Measurements from ENCODE around the gene HTR3B.
"Not testable (repeated sequence)": the region's sequence is repeated elsewhere in the genome, so short reads cannot be mapped to it uniquely, and the experiment has no call there.

The HTR3B gene

DNA sequence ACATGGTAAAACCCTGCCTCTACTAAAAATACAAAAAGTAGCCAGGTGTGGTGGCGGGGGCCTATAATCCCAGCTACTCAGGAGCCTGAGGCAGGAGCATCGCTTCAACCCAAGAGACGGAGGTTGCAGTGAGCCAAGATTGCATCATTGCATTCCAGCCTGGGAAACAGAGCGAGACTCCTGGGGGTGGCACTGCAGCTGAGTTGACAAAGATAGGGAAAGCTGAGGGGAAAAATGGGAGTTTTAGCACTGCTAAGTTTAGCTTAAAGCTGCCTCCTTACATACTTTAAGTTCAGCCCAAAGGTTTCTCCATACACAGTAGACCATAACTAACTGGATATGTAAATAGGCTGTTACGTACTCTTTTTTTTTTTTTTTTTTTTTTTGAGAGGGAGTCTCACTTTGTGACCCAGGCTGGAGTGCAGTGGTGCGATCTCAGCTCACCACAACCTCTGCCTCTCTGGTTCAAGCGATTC is 20.2 kb upstream of the HTR3B start:
- DNase-seq, result no peak

DNA sequence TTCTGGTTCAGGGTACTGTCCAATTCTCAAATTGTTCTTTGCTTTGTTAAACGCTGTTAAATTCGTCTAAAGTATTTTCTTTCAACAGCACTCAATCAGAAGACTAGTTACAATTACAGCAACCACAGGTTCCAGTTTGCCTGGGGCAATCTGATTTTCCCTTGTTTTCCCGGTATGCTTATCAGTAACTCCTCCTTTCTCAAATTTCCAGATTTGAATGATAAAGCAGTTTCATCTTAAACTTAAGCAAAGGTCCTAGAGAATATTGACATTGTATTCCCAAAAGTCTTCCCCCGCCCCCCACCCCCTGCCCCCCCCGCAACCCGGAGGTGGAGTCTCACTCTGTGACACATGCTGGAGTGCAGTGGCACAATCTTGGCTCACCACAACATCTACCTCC is 18.7 kb upstream of the HTR3B start:
- DNase-seq, result no peak

GRCh38 chr11:113888848-113889247 is 15.7 kb upstream of the HTR3B start:
- DNase-seq, result no peak

DNA sequence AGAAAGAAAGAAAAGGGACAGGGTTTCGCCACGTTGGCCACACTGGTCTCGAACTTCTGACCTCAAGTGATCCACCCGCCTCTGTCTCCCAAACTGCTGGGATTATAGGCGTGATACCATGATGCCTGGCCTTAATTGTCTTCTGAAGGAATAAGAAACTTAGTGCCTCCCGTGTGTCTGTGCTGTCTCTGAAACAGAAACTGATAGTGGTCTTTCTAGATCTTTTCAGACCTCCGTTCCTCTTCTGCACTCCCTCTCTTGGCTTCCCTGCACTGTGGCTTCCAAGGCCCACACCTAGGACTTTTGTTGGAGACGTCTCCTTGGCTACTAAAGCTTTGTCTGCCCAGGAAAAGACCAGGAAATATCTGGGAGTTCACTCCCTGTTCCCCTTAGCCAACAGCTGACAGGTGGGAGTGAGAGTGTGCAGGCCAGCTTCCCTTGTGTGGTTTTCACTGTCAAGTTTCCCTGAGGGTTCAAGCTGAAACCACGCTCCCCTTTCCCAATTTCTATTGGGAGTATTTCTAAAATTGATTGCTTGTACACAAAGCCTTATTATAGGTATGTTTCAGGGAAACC is 10.1 kb upstream of the HTR3B start:
- no peak for DNase-seq

DNA sequence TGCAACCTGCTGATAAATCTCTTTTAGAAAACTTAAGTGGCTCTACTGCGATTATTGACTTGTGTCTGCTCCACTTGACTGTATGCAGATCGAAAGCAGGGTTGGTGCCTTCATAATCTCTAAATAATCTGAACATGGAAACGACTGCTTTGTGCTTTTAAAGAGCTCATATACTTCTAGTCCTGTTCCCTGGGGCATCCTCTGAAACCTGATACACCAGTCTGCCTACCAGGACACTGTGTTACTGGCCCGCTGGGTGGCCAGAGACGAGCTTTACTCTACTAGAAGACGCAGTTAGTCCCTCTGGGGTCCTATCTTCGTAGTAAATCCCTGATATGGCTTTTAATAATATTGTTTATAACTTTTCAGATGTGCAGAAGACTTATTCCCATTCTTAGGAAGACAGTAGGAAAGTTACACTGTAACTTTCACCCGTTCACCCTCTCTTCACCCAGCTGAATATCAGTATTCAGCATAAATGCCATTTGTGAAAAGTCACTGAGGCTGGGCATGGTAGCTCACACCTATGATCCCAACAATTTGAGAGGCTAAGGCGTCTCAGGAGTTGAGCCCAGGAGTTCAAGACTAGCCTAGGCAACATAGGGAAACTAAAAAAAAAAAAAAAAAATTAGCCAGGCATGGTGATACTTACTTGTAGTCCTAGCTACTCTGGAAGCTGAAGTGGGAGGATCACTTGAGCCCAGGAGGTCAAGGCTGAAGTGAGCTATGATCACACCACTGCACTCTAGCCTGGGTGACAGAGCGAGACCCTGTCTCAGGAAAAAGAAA is 9.0 kb upstream of the HTR3B start:
- DNase-seq, result no peak

GRCh38 chr11:113896156-113896879 is 8.3 kb upstream of the HTR3B start:
- DNase-seq, result peak; percentile 36

- DNase-seq, result no peak
Measured at GRCh38 chr11:113901141-113901540, 3.5 kb upstream of the HTR3B start.

- no peak for DNase-seq
Measured at GRCh38 chr11:113906038-113906437, 1.4 kb downstream of the HTR3B start.

DNA sequence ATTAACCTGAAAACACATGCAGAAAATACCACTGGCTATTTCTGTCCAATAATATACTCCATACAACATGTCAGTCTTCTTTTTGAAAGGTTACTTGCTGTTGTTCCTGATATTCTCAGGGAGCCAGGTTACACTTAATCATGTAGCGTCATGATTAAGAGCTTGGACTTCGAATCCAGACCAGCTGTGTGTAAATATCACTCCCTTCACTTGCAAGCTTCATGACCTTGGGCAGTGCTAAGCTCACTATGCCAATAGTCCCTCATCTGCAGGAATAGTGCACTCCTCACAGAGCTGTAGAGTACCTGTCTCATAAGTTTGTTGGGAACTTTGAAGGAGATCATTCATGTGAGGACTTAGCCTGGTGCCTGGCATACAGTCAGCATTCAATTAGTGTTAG is 1.9 kb downstream of the HTR3B start:
- DNase-seq, result no peak

DNA sequence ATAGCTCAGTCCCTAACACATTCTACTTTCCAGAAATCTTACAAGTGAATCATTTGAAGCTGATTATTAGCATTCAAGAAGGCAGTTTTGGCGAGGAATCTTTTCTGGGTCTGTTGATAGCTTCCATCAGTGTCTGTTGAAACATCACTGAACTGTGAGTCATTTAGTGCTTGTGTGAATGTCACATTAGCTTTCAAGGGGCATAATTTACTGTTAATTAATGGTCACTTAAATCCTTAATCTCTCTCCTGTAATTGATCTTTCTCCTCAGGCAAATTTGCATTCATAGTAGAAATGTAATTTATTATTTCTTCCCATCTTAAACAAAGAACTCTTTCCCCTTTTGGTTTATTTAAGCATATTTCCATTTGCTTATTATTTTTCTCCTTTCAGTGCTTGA is 2.6 kb downstream of the HTR3B start:
- no peak for DNase-seq

DNA sequence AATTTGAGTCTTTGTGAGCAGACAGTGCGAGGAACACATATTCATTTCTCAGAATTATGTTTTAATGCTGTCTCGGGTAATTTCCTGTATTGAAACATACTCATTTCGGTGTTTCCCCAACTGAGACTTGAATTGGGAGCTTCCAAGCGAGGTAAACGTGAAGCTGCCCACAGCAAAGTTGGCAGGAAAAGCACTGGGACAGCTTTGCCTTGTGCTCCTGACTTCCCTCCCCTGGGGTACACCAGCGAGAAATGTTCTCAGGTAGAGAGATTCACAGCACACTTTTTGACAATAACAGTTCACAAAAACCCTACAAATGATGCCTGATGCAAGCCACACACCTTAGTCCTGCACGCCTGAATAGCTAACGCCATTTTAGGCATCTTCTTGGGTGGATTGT is 3.1 kb downstream of the HTR3B start:
- DNase-seq, result no peak

- DNase-seq, result no peak
Measured at GRCh38 chr11:113908098-113908497, 3.5 kb downstream of the HTR3B start.

GRCh38 chr11:113911491-113911890 is 6.9 kb downstream of the HTR3B start:
- not testable (repeated sequence) for DNase-seq

DNA sequence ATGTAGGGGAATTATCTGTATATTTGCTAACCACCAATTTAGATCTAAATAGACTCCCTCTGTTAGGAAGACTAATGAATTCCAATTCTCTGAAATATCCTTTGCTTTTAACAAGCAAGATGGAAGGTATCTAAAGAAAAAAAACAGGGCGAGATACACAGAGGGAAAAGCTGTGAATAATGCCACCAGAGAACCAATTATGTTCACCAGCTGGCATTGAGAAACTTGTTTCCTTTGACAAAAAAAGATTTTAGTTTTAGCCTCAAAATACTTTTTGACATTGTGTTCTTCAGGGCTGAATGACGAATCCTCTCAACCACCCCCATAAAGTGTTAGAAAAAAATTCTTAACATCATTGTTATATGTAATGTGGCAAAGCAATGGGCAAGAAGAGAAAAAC is 19.0 kb downstream of the HTR3B start:
- no peak for DNase-seq

GRCh38 chr11:113926273-113927197 is 21.9 kb downstream of the HTR3B start:
- DNase-seq, result no peak

DNA sequence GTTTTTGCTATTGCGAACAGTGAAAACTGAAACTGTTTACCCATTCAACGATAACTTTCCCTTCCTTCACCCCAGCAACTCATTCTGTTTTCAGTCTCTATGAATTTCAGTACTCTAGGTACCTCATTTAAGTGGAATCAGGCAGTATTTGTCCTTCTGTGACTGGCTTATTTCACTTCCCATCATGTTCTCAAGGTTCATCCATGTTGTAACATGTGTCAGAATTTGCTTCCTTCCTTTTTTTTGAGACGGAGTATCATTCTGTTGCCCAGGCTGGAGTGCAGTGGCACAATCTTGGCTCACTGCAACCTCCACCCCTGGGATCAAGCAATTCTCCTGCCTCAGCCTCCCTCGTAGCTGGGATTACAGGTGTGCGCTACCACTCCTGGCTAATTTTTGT is 23.7 kb downstream of the HTR3B start:
- DNase-seq, result no peak

GRCh38 chr11:113932788-113933187 is 28.2 kb downstream of the HTR3B start:
- DNase-seq, result no peak

- DNase-seq, result not testable (repeated sequence)
Measured at GRCh38 chr11:113934193-113934592, 29.6 kb downstream of the HTR3B start.

DNA sequence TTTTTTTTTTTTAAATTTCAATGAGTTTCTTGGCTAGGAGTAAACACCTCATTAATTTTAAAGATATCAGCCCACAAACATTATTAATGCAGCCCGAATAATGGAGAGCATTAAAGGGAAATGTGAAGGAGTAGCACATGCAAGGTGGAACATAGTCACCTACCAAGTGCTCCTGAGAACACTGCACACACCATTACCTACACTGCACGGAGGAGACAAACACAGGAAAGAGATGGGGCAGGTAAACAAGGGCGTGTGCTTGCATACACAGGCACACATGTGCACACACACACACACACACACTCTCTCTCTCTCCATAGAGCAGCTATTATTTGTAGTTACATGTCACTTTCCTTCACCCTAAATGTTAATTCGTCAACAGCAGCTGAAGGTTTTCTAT is 30.2 kb downstream of the HTR3B start:
- no peak for DNase-seq

- no peak for DNase-seq
Measured at GRCh38 chr11:113935858-113936257, 31.3 kb downstream of the HTR3B start.

DNA sequence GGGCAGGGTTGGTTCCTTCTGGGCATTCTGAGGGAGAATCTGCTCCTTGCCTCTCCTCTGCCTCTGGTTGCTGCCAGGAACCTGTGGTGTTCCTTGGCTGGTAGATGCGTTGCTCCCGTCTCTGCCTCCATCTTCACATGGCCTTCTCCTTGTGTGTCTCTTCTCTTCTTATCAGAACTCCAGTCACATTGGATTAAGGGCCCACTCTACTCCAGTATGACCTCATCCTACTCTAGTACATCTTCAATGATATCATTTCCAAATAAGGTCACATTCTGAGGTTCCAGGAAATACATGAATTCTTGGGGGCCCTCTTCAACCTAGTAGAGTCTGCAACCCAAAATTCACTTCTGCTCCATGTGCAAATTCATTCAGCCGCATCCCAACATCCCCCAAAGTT is 33.3 kb downstream of the HTR3B start:
- no peak for DNase-seq

DNA sequence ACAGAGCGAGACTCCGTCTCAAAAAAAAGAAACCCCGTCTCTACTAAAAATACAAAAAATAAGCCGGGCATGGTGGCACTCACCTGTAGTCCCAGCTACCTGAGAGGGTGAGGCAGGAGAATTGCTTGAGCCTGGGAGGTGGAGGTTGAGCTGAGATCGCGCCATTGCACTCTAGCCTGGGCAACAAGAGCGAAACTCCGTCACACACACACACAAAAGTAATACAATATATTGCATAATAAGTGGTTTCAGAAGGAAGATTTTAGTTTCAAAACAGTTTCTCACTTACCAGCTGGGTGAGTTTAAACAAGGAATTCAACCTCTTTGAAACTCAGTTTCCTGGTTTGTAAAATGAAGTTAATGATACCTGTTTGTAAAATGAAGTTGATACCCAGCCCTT is 37.7 kb downstream of the HTR3B start:
- DNase-seq, result no peak

DNA sequence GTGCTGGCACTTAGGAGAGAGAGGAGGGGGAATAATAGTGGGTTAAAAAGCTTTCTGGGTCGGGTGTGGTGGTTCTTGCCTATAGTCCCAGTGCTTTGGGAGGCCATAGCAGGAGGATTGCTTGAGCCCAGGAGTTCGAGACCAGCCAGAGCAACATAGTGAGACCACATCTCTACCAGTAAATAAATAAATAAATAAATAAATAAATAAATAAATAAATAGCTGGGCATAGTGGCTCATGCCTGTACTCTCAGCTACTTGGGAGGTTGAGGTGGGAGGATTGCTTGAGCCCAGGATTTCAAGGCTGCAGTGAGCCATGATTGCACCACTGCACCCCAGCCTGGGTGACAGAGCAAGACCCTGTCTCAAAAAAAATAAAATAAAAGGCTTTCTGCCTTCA is 41.6 kb downstream of the HTR3B start:
- not testable (repeated sequence) for DNase-seq
